Measurements from ENCODE around the gene CSF3.

Gene CSF3

DNA sequence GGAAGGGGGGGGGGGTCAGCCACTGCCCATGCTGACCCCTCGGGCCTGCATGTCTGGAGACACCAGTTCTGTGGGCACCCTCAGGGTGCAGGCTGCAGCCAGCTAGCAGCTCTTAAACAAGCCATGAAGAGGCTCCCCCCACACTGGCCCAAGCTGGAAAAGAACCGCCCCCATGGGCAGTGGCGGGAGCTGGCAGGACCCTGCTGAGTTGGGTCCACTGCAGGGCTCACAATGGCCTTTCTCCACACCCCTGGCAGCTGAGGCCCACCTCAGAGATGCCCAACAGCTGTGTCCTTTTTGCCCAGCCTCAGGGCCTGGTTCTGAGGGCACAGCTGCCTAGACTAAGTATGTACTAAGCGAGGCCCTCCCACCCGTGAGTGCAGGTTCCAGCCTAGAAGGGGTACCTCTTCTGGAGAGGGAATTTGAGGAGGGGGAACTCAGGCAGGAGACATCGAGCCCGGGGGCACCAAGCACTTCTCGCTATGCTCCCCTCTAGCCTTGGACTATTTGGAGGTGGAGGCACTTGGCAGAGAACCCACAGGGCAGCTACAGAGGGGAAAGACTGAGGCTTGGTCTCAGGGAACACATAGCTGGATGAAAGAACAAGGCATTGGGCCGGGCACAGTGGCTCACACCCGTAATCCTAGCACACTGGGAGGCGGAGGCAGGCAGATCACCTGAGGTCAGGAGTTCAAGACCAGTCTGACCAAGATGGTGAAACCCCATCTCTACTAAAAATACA lies 50.7 kb downstream of the CSF3 start:
- Histone ChIP-seq H3K9ac (ENCODE audit: low read length in 5 of 5) (peak overlapping the region in 1 of 5 donors; percentile 45), H3K9me3 (ENCODE audit: control insufficient read depth in 5 of 5, low read length in 5 of 5) (no peaks in the 10 kb centered on the region), H3K36me3 (ENCODE audit: control insufficient read depth in 5 of 5, insufficient read depth in 5 of 5, low read length in 5 of 5) (peaks cover 0 to 4% (median 0%) of the 10 kb centered on the region in 5 donors), H3K27me3 (ENCODE audit: control insufficient read depth in 5 of 5, insufficient read depth in 4 of 5, low read length in 5 of 5) (no peaks in the 10 kb centered on the region), H3K27ac (ENCODE audit: low read depth, low read length) (peak overlapping the region; percentile 89), H3K4me1 (ENCODE audit: control insufficient read depth in 5 of 5, insufficient read depth in 5 of 5, low read length in 5 of 5) (peaks cover 36 to 80% (median 78%) of the 10 kb centered on the region in 5 donors), H3K4me3 (ENCODE audit: low read depth in 1 of 5, low read length in 5 of 5) (no peak overlapping the region)

Data from subcutaneous abdominal adipose tissue (tissue), 5 donors.